ENCODE results near the gene FN3KRP. TPM values are rescaled to one million over a fixed set of nuclear protein-coding genes. Genes with fewer than 3 reads are reported as not detected.

Gene FN3KRP
- total RNA-seq, 1 experiment from 2014 or later, result 35.4 TPM

GRCh38 chr17:82745524-82745923 is 29.0 kb downstream of the FN3KRP start:
- intact Hi-C loops (cut with micrococcal nuclease; ENCODE audit: unreplicated experiment), result no loop called here
- Histone ChIP-seq H3K4me3 (ENCODE audit: low read depth, low read length, poor library complexity, severe bottlenecking) (no peak overlapping the region), H3K9me3 (ENCODE audit: low read depth, low read length, poor library complexity, severe bottlenecking) (peaks cover 10% of the 10 kb centered on the region), H3K27ac (ENCODE audit: low read depth, low read length, poor library complexity, severe bottlenecking) (no peak overlapping the region), H3K36me3 (ENCODE audit: insufficient read depth, low read length, poor library complexity, severe bottlenecking) (peaks cover 10% of the 10 kb centered on the region), H3K27me3 (replicated peaks; ENCODE audit: insufficient read depth, low read depth, low read length, poor library complexity) (no peaks in the 10 kb centered on the region), H3K4me1 (ENCODE audit: insufficient read depth, low read length, poor library complexity, severe bottlenecking) (no peaks in the 10 kb centered on the region)
- ChIA-PET POLR2A (ENCODE audit: low non-redundant PET) (no interaction called here), CTCF (no interaction called here)
- no peak for TF ChIP-seq CTCF (conservative IDR thresholded peaks at IDR 0.05; ENCODE audit: low read depth, low read length)
- TF ChIP-seq EZH2 (IDR thresholded peaks at IDR 0.05; ENCODE audit: borderline replicate concordance, low read depth, low read length, poor library complexity, severe bottlenecking), result no peak
- DNase-seq (ENCODE audit: low spot score), result no peak
- no TSS peak for BruUV-seq (replicated peaks)

- POLR2A ChIA-PET (ENCODE audit: low non-redundant PET), result no interaction called here
These were observed 32.2 kb downstream of the FN3KRP start for GRCh38 chr17:82748756-82749155.

GRCh38 chr17:82750241-82750908 is 33.9 kb downstream of the FN3KRP start:
- POLR2A ChIA-PET (ENCODE audit: low non-redundant PET), result no interaction called here
- no peaks in the 10 kb centered on the region for H3K9me3 ChIP-seq (ENCODE audit: low read depth, low read length, poor library complexity, severe bottlenecking)
- no TSS peak for BruUV-seq (replicated peaks)
- intact Hi-C loops (cut with micrococcal nuclease; ENCODE audit: unreplicated experiment), result no loop called here
- peaks cover 12% of the 10 kb centered on the region for H3K4me1 ChIP-seq (ENCODE audit: insufficient read depth, low read length, poor library complexity, severe bottlenecking)
- H3K27ac ChIP-seq (ENCODE audit: low read depth, low read length, poor library complexity, severe bottlenecking), result no peak overlapping the region
- H3K4me3 ChIP-seq (ENCODE audit: low read depth, low read length, poor library complexity, severe bottlenecking), result no peak overlapping the region
- H3K36me3 ChIP-seq (ENCODE audit: insufficient read depth, low read length, poor library complexity, severe bottlenecking), result no peaks in the 10 kb centered on the region
- CTCF ChIA-PET, result no interaction called here
- no peak for DNase-seq (ENCODE audit: low spot score)
- TF ChIP-seq EZH2 (IDR thresholded peaks at IDR 0.05; ENCODE audit: borderline replicate concordance, low read depth, low read length, poor library complexity, severe bottlenecking), result no peak
- TF ChIP-seq CTCF (conservative IDR thresholded peaks at IDR 0.05; ENCODE audit: low read depth, low read length), result no peak
- no peaks in the 10 kb centered on the region for H3K27me3 ChIP-seq (replicated peaks; ENCODE audit: insufficient read depth, low read depth, low read length, poor library complexity)

More at GRCh38 chr17:82748756-82749155, 32.2 kb downstream of the FN3KRP start:
- CTCF ChIA-PET, result no interaction called here
- Histone ChIP-seq H3K9me3 (ENCODE audit: low read depth, low read length, poor library complexity, severe bottlenecking) (no peaks in the 10 kb centered on the region), H3K36me3 (ENCODE audit: insufficient read depth, low read length, poor library complexity, severe bottlenecking) (no peaks in the 10 kb centered on the region), H3K27me3 (replicated peaks; ENCODE audit: insufficient read depth, low read depth, low read length, poor library complexity) (no peaks in the 10 kb centered on the region), H3K4me1 (ENCODE audit: insufficient read depth, low read length, poor library complexity, severe bottlenecking) (peaks cover under 1% of the 10 kb centered on the region), H3K4me3 (ENCODE audit: low read depth, low read length, poor library complexity, severe bottlenecking) (no peak overlapping the region), H3K27ac (ENCODE audit: low read depth, low read length, poor library complexity, severe bottlenecking) (no peak overlapping the region)
- no TSS peak for BruUV-seq (replicated peaks)
- no peak for TF ChIP-seq EZH2 (IDR thresholded peaks at IDR 0.05; ENCODE audit: borderline replicate concordance, low read depth, low read length, poor library complexity, severe bottlenecking)
- no peak for TF ChIP-seq CTCF (conservative IDR thresholded peaks at IDR 0.05; ENCODE audit: low read depth, low read length)
- no peak for DNase-seq (ENCODE audit: low spot score)
- intact Hi-C loops (cut with micrococcal nuclease; ENCODE audit: unreplicated experiment), result no loop called here
